OCI-LY1 (cell line): ENCODE results near the gene CPNE1.

Source experiments
- H2AFZ ChIP-seq: fragments of 200-600 bp; sonication (generic), shearing (Covaris generic); 2 replicates; pipeline ENCODE4 v1.6.0; 2014; ENCODE audit warnings: antibody characterized with exemption, mild to moderate bottlenecking, low read length
- H3F3A ChIP-seq: fragments of 200-600 bp; sonication (generic), shearing (Covaris generic); 2 replicates; pipeline ENCODE4 v1.6.0; 2014; ENCODE audit warnings: mild to moderate bottlenecking, antibody characterized with exemption, low read length, moderate library complexity; ENCODE audit not compliant: insufficient read depth
- H3K27ac ChIP-seq: fragments of 200-600 bp; sonication (generic); 2 replicates; pipeline ENCODE4 v1.5.1; 2014; ENCODE audit warnings: low read length, mixed run types, mild to moderate bottlenecking, low read depth; ENCODE audit not compliant: poor library complexity, severe bottlenecking
- H3K27me3 ChIP-seq: fragments of 200-600 bp; sonication (generic); 2 replicates; pipeline ENCODE4 v1.6.0; 2014; ENCODE audit warnings: antibody characterized with exemption, mild to moderate bottlenecking, low read length, moderate library complexity; ENCODE audit not compliant: insufficient read depth
- H3K36me3 ChIP-seq: fragments of 200-600 bp; sonication (generic); 2 replicates; pipeline ENCODE4 v1.6.1; 2014; ENCODE audit warnings: mild to moderate bottlenecking, antibody characterized with exemption, low read length, moderate library complexity, mixed read lengths; ENCODE audit not compliant: insufficient read depth
- H3K4me1 ChIP-seq: fragments of 200-600 bp; sonication (generic); 2 replicates; pipeline ENCODE4 v1.5.1; 2014; ENCODE audit warnings: mild to moderate bottlenecking, low read length, moderate library complexity; ENCODE audit not compliant: insufficient read depth, severe bottlenecking
- H3K4me2 ChIP-seq: fragments of 200-600 bp; sonication (generic), shearing (Covaris generic); 2 replicates; pipeline ENCODE4 v1.6.1; 2014; ENCODE audit warnings: low read length
- H3K4me3 ChIP-seq: fragments of 200-600 bp; sonication (generic); 2 replicates; pipeline ENCODE4 v1.5.1; 2014; ENCODE audit warnings: low read length, low read depth, mild to moderate bottlenecking, mixed read lengths; ENCODE audit not compliant: poor library complexity, severe bottlenecking
- H3K79me2 ChIP-seq: fragments of 200-600 bp; shearing (Covaris generic); 2 replicates; pipeline ENCODE4 v1.6.1; 2016; ENCODE audit warnings: mixed run types, low read length, mixed read lengths; ENCODE audit not compliant: insufficient read depth
- H3K9ac ChIP-seq: fragments of 200-600 bp; sonication (generic), shearing (Covaris generic); 2 replicates; pipeline ENCODE4 v1.6.1; 2014; ENCODE audit warnings: mild to moderate bottlenecking, low read length, mixed read lengths
- H3K9me2 ChIP-seq: fragments of 200-600 bp; sonication (generic), shearing (Covaris generic); 2 replicates; pipeline ENCODE4 v1.6.1; 2014; ENCODE audit warnings: low read depth, mild to moderate bottlenecking, low read length, mixed read lengths
- H3K9me3 ChIP-seq: fragments of 200-600 bp; shearing (Covaris generic); 2 replicates; pipeline ENCODE4 v1.6.1; 2014; ENCODE audit warnings: low read length, mixed read lengths
- H4K20me1 ChIP-seq: fragments of 200-600 bp; sonication (generic), shearing (Covaris generic); 2 replicates; pipeline ENCODE4 v1.6.0; 2016; ENCODE audit warnings: mild to moderate bottlenecking, low read length; ENCODE audit not compliant: insufficient read depth
- CTCF ChIP-seq: fragments of 200-600 bp; sonication (generic), shearing (Covaris generic); IDR thresholded peaks from 2 replicates; pipeline ENCODE4 v1.5.1; 2017; ENCODE audit warnings: mild to moderate bottlenecking, antibody characterized with exemption, low read length, moderate library complexity, mixed read lengths
- EZH2 ChIP-seq: fragments of 200-600 bp; sonication (generic), shearing (Covaris generic); IDR thresholded peaks from 2 replicates; pipeline ENCODE4 v1.8.0; 2017; ENCODE audit warnings: borderline replicate concordance, mixed run types, mild to moderate bottlenecking, antibody characterized with exemption, low read length, moderate library complexity, mixed read lengths

CPNE1 gene

DNA sequence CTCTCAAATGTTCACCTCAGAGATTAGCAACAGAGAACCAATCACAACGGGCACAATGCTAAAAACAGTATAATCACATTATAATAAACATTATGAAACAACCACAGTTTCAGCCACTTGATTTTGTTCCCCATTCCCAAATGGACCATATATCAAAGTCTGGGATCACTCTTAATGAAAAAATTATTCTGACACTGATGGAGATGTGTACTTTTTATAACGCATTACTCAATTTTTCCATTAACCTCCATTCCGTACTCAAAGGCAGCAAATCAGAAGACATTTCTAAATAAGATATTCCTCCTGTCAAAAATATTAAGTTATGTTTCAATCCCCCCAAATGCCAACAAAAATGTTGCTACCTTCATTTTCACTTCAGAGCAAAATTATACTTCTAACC is 2.8 kb downstream of the CPNE1 start:
- peak overlapping the region; percentile 89; the same call in 1 of the 2 replicates for H3K9ac ChIP-seq
- H4K20me1 ChIP-seq: no peaks in the 10 kb centered on the region; the same call in none of the 2 replicates
- H2AFZ ChIP-seq: no peak overlapping the region

GRCh38 chr20:35661053-35661452 is 3.6 kb downstream of the CPNE1 start:
- Histone ChIP-seq H3K79me2 (peaks cover 85% of the 10 kb centered on the region), H3K4me1 (peaks cover 33% of the 10 kb centered on the region), H3K9me3 (peaks cover 26% of the 10 kb centered on the region; the same call in 1 of the 2 replicates), H3K9ac (no peak overlapping the region), H3K36me3 (peaks cover 66% of the 10 kb centered on the region), H3K27ac (no peak overlapping the region), H4K20me1 (no peaks in the 10 kb centered on the region; the same call in none of the 2 replicates), H3K27me3 (no peaks in the 10 kb centered on the region), H3F3A (no peaks in the 10 kb centered on the region), H3K9me2 (no peaks in the 10 kb centered on the region), H3K4me2 (peak overlapping the region; percentile 83; the same call in 1 of the 2 replicates), H2AFZ (no peak overlapping the region), H3K4me3 (peak overlapping the region; percentile 77)
- TF ChIP-seq CTCF (no peak), EZH2 (no peak)

More for the DNA sequence above, 2.8 kb downstream of the CPNE1 start:
- Histone ChIP-seq H3K36me3 (peaks cover 57% of the 10 kb centered on the region), H3K79me2 (peaks cover 76% of the 10 kb centered on the region), H3K4me1 (peaks cover 33% of the 10 kb centered on the region), H3K9me3 (peaks cover 23% of the 10 kb centered on the region; the same call in 1 of the 2 replicates), H3F3A (no peaks in the 10 kb centered on the region), H3K4me2 (peak overlapping the region; percentile 83), H3K27me3 (no peaks in the 10 kb centered on the region), H3K27ac (no peak overlapping the region), H3K9me2 (no peaks in the 10 kb centered on the region), H3K4me3 (peak overlapping the region; percentile 77)
- no peak for TF ChIP-seq CTCF
- no peak for TF ChIP-seq EZH2

DNA sequence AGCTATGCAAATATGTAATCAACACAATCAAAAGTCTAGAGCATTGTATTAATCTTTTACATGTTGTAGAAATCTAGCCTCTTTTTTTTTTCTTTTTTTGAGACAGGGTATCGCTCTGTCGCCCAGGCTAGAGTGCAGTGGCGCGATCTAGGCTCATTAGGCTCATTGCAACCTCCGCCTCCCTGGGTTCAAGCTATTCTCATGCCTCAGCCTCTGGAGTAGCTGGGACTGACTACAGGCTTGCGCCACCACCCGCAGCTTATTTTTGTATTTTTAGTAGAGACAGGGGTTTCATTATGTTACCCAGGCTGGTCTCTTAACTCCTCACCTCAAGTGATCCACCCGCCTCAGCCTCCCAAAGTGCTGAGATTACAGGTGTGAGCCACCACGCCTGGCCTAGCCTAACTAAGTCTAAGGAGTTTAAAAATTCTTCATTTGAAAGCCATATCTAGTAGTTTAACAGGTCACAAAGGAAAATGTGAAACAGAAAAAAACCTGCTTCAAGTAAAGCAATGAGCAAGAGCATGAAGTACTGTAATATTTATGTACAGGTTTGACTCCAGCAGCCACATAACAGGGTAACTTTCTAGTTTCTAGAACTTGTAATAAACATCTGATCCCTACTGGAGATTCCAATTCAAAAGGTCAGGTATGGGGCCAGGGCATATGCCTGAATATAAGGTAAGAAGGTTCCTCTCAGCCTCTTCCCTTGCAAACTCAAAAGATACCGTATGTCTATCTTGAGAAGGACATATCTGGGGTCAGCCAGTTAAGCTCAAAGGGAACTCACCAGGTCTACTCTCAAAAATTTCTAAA is 4.4 kb downstream of the CPNE1 start:
- Histone ChIP-seq H3K79me2 (peaks cover 92% of the 10 kb centered on the region), H3K9ac (no peak overlapping the region), H3K27ac (no peak overlapping the region), H3K4me2 (no peak overlapping the region), H3K36me3 (peaks cover 73% of the 10 kb centered on the region), H3K9me2 (no peaks in the 10 kb centered on the region), H3K4me3 (no peak overlapping the region), H3F3A (no peaks in the 10 kb centered on the region), H3K9me3 (peaks cover 26% of the 10 kb centered on the region; the same call in 1 of the 2 replicates), H3K4me1 (peaks cover 33% of the 10 kb centered on the region), H3K27me3 (no peaks in the 10 kb centered on the region), H4K20me1 (no peaks in the 10 kb centered on the region; the same call in none of the 2 replicates), H2AFZ (no peak overlapping the region)
- TF ChIP-seq EZH2 (no peak), CTCF (no peak)
